Globus pallidus (tissue), 1 donor: Measurements from ENCODE around the gene SCYGR1.
"Not testable (repeated sequence)": the region's sequence is repeated elsewhere in the genome, so short reads cannot be mapped to it uniquely, and the experiment has no call there.

ENCODE experiments used
- DNase-seq: peaks from one replicate; pipeline ENCODE4 v3.0.0-alpha.2; 2015; ENCODE audit warnings: low spot score

SCYGR1 gene

GRCh38 chr2:227402959-227403358 is 15.2 kb upstream of the SCYGR1 start:
- DNase-seq = no peak

- no peak for DNase-seq
Measured at GRCh38 chr2:227402321-227402720, 14.6 kb upstream of the SCYGR1 start.

DNA sequence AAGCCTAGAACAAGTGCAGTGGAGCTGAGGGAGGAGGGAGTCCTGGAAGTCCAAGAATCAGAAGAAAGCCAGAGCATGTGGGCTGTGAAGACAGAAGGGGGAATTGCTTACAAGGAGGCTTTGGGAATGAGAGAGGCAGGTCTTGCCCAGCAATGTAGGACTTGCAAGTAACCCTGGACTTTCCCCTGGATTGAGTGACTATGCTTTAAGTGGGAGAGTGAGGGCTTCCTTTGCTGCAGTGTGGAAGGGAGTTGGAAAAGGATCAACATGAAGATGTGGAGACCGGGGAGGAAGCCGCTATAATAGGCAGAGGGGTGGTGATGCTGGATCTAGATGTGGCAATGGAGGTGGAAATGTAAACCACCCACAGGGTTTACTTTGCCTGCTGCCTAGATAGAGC is 13.8 kb upstream of the SCYGR1 start:
- no peak for DNase-seq

DNA sequence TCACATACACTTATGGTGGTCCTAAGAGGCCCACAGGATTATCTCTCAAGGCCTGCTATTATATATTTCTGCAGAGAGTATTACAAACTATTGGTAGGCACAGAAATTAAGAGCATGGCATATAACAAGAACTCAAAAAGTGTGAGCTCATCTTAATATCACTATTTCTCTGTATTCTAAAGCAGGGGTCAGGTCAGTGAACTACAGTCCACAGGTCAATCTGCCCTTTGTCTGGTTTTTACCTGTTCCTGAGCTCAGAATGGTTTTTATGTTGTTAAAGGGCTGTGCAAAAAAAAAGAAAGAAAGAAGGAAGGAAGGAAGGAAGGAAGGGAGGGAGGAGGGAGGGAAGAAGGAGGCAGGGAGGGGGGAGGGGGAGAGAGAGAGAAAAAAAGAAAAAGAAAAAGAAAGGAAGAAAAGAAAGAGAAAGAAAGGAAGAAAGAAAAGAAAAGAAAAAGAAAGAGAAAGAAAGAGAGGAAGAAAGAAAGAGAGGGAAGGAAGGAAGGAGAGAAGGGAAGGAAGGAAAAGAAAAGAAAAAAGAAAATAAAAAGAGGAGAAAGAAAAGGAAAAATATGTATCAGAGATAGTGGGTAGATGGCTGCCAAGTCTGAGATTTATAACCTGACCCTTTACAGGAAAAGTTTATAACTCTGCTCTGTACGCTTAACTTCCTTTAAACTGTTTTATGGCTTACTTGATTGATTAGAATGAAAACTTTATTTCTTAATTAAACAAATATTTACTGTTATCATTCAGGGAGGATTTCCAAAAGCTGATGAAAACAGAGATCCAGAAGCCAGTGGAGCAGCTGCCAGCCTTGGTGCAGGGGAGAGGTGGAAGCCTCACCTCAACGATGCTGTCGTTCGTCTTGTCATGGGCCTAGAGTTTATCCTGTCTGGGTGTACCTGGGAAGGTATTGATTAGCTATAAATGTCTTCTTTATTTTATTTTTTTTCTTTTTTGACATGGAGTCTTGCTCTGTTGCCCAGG is 11.2 kb upstream of the SCYGR1 start:
- no peak for DNase-seq

DNA sequence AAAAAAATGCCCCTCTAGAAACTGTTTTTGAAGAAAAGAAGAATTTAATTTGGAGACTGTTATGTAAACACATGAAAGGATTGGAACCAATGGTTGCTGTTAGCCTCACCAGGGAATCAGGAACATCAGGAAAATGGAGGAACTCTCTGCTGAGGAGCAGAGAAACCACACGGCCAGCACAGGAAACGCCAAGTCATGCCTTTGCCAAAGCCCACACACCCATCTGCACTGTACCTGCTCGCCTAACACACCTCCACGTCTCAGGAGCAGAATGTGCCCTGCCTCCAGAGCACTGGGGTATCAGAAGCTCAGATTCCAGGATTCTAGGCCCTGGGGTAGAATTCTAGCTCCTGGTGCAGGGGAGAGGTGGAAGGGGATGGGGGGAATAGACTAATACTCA is 9.8 kb upstream of the SCYGR1 start:
- DNase-seq = no peak

- no peak for DNase-seq
Measured at GRCh38 chr2:227395556-227395955, 7.8 kb upstream of the SCYGR1 start.

DNA sequence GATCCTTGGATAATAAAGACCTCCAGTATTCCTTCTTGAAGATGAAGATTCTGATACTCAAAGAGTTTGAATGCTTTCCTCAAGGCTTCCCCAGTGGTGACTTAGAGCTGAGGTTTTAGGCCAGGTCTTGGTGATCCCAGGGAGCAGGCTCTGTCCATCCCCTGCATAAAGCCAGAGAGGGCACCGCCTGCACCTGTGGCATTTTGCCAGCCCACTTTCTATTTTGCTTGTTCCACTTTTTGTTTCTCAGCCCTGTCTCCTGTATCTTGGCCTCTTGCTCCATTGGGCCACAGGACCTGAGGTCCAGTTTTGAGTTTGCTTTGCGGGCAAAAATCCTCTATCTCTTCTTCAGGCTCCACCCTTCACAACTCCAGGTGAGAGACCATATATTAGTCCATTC is 6.7 kb upstream of the SCYGR1 start:
- no peak for DNase-seq

GRCh38 chr2:227390468-227391256 is 2.9 kb upstream of the SCYGR1 start:
- no peak for DNase-seq

GRCh38 chr2:227389661-227390060 is 1.9 kb upstream of the SCYGR1 start:
- DNase-seq = no peak

GRCh38 chr2:227389231-227389630 is 1.5 kb upstream of the SCYGR1 start:
- DNase-seq = no peak

DNA sequence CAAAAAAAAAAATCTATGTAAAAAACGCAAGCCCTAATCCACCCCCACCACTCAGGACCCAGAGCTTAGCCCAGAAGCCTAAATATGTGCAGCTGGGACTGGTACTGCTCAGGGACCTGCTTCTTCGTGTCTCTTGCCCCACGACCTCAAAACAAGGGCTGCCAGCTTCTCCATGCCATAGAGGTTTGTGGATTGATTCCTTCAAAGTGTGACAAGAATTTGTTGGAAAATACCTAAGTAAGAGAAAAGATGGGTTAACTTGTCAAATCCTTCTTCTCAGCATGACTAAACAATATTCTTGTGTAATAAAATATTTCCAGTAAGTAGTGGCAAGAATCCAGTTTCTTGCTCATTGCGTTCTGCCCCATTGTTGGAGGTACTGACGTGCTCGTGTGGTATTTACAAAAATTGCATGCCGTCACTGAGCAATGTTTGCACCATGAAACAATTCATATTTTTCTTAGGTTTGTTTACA is 825 bp upstream of the SCYGR1 start:
- no peak for DNase-seq

DNA sequence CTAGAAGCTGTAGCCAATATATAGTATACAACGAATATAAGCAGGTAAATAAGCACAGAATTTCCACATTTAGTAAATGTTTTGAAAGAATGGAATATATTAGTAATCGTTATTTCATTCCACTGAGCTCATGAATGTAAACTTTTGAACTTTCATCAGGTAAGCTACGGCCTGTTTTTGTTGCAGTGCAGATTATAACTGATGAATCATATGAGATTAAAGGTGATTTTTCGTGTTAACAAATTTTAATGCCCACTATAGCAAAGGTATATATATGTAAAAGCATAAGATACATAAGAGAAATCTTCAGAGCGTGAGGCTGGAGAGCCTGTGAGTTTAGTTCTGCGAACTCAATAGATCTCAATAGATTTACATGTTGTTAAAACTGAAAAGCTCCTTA is 1.1 kb downstream of the SCYGR1 start:
- no peak for DNase-seq

DNA sequence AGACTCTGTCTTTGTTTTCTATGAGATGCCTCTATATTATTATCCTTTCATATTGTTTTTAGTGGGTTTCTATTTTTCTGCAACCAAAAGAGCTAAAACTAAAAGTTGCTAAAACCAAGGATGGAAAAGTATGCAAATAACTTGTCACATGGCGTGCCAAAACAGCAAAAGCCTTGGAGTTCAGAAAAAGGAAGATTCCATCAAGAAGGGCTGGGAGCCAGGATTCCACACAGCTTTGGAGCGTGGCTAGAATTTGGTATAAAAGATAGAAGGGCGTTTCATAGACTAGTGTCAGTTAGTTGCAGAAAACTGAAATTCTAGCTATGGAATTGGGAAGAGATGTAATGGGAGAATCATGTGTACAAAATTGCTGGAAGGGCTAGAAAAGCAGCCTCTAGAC is 4.1 kb downstream of the SCYGR1 start:
- no peak for DNase-seq

DNA sequence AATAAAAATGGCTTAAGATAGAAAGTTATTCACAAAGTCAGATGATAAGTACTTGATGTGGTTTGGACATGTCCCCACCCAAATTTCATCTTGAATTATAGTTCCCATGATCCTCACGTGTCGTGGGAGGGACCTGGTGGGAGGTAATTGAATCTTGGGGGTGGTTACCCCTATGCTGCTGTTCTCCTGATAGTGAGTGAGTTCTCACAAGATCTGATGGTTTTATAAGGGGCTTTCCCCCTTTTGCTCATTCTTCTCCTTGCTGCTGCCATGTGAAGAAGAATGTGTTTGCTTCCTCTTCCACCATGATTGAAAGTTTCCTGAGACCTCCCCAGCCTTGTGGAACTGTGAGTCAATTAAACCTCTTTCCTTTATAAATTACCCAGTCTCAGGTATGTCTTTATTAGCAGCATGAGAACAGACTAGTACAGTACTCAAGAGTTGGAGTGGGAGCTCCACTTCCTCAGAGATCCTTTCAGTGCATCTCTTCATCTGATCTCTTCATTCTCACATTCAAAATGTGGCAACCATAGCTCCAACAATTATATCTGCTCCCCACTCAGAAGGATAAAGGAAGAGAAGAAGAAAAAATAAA is 5.4 kb downstream of the SCYGR1 start:
- DNase-seq = not testable (repeated sequence)

GRCh38 chr2:227379095-227379494 is 8.7 kb downstream of the SCYGR1 start, which contains the start of gene TM4SF20:
Gene TM4SF20, minus strand, starts transcription at chr2:227379306. Its CDS starts 38 bp downstream, at chr2:227379268.
- no peak for DNase-seq

GRCh38 chr2:227378371-227378782 is 9.4 kb downstream of the SCYGR1 start:
- DNase-seq = no peak

DNA sequence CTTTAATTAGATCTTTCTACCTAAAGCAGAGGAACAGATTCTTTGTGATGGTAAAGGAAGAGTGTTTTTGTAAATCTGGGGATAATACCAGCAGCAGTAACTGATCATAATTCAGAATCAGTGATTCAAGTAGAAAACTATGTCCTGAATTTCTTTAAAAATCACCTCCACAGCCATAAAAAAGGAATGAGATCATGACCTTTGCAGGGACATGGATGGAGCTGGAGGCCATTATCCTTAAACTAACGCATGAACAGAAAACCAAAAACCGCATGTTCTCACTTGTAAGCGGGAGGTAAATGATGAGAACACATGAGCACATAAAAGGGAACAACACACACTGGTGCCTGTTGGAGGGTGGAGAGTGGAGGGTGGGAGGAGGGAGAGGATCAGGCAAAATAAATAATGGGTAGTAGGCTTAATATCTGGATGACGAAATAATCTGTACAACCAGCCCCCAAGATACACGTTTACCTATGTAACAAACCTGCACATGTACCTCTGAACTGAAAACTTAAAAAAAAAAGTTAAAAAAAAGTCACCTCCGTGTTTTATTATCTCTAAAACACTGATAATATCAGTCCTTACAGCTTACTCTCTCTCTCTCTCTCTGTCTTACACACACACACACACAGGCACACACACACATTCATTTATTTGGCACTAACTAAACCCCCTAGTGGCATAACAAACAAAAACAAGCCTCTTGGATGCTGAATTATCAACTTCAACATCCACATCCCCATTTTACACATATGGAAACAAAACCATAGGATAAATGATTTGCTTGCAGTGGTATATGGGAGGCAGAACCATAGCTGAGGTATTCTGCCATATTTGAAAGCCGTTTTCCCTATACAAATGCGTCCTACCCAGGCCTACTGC is 10.0 kb downstream of the SCYGR1 start:
- no peak for DNase-seq

DNA sequence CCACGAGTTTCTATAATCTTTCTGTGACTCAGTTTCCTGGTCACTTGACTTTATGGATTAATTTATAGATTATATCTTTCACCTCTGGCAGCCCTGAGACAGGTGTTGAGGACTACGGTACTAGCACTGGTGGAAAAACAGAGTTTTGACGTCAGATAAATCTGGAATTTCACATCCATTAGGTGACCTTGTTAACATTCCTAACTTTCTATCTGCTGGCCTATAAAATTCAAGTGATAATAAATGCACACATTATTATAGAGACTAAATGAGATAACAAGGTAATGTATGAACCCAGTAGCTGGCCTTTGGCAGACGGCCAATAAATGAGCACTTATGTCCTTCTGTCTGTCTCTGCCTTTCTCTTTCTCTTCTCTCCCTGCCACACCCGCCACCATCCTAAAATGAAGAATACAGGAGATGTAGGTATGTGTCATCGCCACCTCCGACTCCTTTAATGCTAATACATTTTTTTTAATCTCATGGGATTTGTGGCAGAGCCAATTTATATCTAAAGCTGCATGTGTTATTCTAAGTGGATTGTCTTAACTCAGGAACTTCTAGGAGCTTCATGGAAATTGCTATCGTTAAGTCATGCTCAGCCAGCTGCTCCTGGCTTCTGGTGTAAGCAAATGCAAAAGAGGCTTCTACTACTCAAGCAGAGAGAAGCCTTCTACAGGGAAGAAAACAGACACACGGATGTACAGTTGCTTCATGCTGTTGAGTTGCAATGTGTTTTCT is 10.9 kb downstream of the SCYGR1 start:
- no peak for DNase-seq

DNA sequence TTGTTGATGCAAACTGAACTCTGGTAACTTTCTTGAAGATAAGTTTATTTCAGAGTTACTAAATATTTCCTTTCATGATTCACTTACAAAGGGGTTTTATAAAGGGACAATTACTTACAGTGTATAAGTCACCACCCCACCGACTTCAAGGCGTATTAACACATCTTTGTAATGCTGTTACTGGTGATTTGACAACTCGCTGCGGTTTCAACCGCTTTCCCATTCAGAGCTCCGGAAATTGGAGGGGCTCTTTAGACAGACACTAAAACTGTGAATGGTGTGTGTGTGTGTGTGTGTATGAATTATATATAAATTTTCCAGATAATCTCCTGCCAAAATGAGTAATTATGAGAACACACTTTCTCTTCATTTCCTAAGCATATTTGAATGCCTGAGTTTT is 13.6 kb downstream of the SCYGR1 start:
- no peak for DNase-seq

DNA sequence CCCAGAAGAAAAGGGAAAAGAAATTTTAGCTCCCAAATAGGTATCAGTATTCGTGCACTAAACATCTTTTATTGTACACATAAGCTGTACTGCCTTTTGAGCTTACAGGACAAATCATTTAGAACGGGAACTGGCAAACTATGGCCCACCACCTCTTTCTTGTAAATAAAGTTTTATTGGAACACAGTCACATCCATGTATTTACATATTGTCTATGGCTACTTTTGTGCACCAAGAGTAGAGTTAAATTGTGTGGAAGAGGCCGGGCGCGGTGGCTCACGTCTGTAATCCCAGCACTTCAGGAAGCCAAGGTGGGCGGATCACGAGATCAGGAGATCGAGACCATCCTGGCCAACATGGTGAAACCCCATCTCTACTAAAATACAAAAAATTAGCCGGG is 14.4 kb downstream of the SCYGR1 start:
- no peak for DNase-seq
